Measurements from ENCODE around the gene TUBA4A. TPM values are rescaled to one million over a fixed set of nuclear protein-coding genes. Genes with fewer than 3 reads are reported as not detected.

TUBA4A gene
- total and polyA plus RNA-seq, 10 of the 15 experiments (the other 5 are each of a cell fraction or from before 2014, with no cell fraction given), result 58.2 to 325 (median 134) TPM

- TF ChIP-seq CEBPB (IDR thresholded peaks at IDR 0.05; ENCODE audit: borderline replicate concordance in 1 of 2, low read depth in 2 of 2, low read length in 2 of 2) (no peak), MTA2 (IDR thresholded peaks at IDR 0.05; ENCODE audit: low read depth) (no peak), POLR2A (IDR thresholded peaks at IDR 0.05; ENCODE audit: low read depth, low read length) (no peak), STAT1 (conservative IDR thresholded peaks at IDR 0.05) (no peak)
These were observed 43.1 kb upstream of the TUBA4A start (continued) for GRCh38 chr2:219296631-219297391.

- ChIA-PET SMC1A (ENCODE audit: uncharacterized antibody, unreplicated experiment) (interaction anchor here (0.7 to 6.0 kb wide), 9 partner anchors 16 to 142 kb away, joined by 3 to 96 read pairs (median 11); partner anchors contain the start of genes DNAJB2, GLB1L, NHEJ1 and SLC23A3), CTCF (interaction anchor here (1.1 to 10.9 kb wide), 25 partner anchors 9 to 316 kb away, joined by 3 to 257 read pairs (median 10); partner anchors contain the start of genes ANKZF1, ATG9A, CNPPD1 and DNAJB2), POLR2A (interaction anchor here (1.7 to 3.7 kb wide), 7 partner anchors 18 to 137 kb away, joined by 8 to 50 read pairs (median 12); partner anchors contain the start of genes CNPPD1, DNAJB2, GLB1L and NHEJ1), RAD21 (ENCODE audit: unreplicated experiment) (interaction anchor here (1.3 to 6.5 kb wide), 7 partner anchors 17 to 141 kb away, joined by 4 to 78 read pairs (median 25); partner anchors contain the start of genes CNPPD1, DNAJB2, NHEJ1 and SLC23A3)
- in situ Hi-C loops (cut with MboI) (loop anchor here (5.0 kb wide), 2 partner anchors 139 to 239 kb away; no protein-coding TSS in a partner anchor), intact Hi-C loops (cut with micrococcal nuclease; ENCODE audit: unreplicated experiment) (loop anchor here (5.0 kb wide), 2 partner anchors 119 to 239 kb away; partner anchors contain the start of genes CNPPD1 and RETREG2)
- no peak for DNase-seq (ENCODE audit: low read depth, low spot score)
- Histone ChIP-seq H3K4me2 (ENCODE audit: control insufficient read depth, insufficient read depth) (no peak overlapping the region), H4K20me1 (ENCODE audit: control insufficient read depth, insufficient read depth) (no peaks in the 10 kb centered on the region), H3K27ac (ENCODE audit: control insufficient read depth, insufficient read depth) (no peak overlapping the region), H2AFZ (ENCODE audit: control insufficient read depth, low read depth, low read length) (no peak overlapping the region), H3K9ac (ENCODE audit: control insufficient read depth, insufficient read depth, low read length) (no peak overlapping the region), H3K4me1 (ENCODE audit: control insufficient read depth, insufficient read depth, low read length) (peaks cover 8% of the 10 kb centered on the region), H3K79me2 (ENCODE audit: control insufficient read depth, insufficient read depth, low read length) (no peaks in the 10 kb centered on the region), H3K4me3 (no peak overlapping the region), H3K27me3 (replicated peaks in 1 of 2; ENCODE audit: control insufficient read depth in 2 of 2, insufficient read depth in 2 of 2, low read length in 1 of 2) (peaks cover 0 to 6% of the 10 kb centered on the region in 2 experiments; a peak in 1 of 4 replicates), H3K9me3 (replicated peaks; ENCODE audit: control insufficient read depth, insufficient read depth, low read length) (no peaks in the 10 kb centered on the region), H3K36me3 (ENCODE audit: control insufficient read depth in 2 of 2, insufficient read depth in 2 of 2, low read length in 1 of 2) (no peaks in the 10 kb centered on the region)
- FAIRE-seq, result no peak
- BruUV-seq (replicated peaks), result no TSS peak
- no peak for ATAC-seq
- 62% methylated on average over 14 of the region's 14 CpGs for WGBS (ENCODE audit: insufficient coverage, insufficient replicate concordance, low lambda C conversion rate, missing lambda C conversion rate)
- TF ChIP-seq ELK1 (IDR thresholded peaks at IDR 0.05; ENCODE audit: low read depth, low read length) (no peak), PAX5 (IDR thresholded peaks at IDR 0.05; ENCODE audit: borderline replicate concordance, low read depth, low read length) (no peak), ZNF207 (IDR thresholded peaks at IDR 0.05; ENCODE audit: borderline replicate concordance) (no peak), KAT2A (conservative IDR thresholded peaks at IDR 0.05; ENCODE audit: control insufficient read depth, low read depth, low read length) (no peak), ZBTB33 (IDR thresholded peaks at IDR 0.05) (no peak), KDM1A (IDR thresholded peaks at IDR 0.05; ENCODE audit: borderline replicate concordance) (no peak)
These were observed 42.4 kb upstream of the TUBA4A start for GRCh38 chr2:219296142-219296541.

All from GM12878 (cell line).